Stimulated activated CD8-positive, alpha-beta memory T cell treated with anti-CD3 and anti-CD28 coated beads, Interleukin-4, amount 100 ng/mL, for 1 hour (primary cell): ENCODE results near the gene ASB10.

ENCODE experiments used
- DNase-seq, 2 donors: peaks; one replicate each; pipeline ENCODE4 v3.0.0-alpha.2; 2020; ENCODE audit warnings: low read depth in 2 of 2, low spot score in 1 of 2

The ASB10 gene

DNA sequence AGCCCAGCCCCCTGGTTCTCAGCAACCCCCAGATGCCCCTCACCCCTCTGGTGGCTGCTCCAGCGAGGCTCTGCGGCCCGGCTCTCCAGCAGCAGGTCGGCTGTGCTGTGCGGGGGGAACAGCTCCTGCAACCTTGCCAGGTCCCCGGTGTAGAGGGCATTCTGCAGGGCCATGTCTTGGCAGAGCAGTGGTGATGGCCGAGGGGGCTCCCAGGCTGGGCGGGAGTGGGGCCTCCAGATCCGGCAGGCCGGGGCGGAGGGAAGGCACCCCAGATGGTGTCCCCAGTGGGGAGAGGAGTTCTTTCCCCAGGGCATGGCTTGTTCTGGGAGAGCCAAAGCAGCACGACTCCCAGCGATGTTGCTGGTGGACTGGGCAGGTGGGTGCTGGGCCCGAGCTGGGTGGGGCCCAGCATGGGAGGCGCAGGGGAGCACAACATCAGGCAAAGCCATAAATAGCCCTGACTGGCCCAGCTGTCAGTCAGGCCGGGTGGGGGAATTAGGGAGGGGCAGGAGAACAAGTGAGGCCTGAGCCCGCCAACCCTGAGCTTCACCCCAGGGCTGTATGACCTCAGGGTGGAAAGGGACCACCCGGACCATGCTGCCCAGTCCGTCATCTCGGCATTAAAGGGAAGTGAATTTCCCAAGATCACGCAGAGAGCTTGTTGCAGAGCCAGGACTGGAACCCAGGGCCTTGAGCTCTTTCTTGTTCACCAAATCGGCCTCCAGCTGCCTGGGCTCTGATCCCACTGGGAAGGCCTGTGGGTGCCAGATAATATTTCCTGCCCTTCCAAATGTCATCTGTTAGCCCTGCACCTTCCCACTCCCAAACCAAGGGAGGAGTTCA lies 580 bp upstream of the ASB10 start:
- no peak for DNase-seq

DNA sequence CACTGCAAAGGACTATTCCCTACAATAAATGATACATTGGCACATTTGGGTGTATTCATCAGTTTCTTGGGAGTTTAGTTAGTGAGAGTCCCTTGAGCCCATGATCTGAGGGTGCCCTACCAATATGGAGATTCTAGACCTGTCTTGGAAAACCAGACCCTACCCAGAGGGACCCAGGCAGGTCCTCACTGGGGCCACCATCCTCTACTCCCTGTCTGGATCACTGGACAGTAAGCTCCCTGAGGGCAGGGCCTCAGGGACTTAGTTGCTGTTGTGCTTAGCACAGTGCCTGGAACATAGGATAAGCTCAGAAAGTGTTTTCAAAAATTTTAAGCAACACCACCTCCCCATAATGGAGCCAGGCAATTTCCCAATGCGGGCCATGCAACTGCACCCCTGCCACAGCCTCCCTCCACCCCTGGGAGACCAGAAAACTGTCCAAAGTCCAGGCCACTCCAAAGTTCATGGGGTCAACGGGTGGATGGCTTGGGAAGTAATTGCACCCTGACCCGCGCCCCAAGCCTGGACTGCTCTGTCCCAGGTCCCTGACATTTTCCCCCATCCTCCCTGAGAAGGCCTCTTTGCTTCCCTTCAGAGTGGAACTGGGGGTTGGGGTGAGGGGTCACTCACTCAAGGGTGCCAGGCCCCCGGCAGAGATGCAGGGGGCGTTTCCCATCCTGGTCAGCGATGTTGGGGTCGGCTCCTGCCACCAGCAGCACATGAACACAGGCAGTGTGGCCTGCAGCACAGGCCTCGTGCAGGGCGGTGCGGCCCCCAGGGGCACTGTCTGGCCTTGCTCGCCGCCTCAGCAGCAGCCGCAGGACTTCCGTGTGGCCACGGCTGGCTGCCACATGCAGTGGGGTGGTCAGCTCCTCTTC lies 1.0 kb downstream of the ASB10 start:
- DNase-seq: no peak

DNA sequence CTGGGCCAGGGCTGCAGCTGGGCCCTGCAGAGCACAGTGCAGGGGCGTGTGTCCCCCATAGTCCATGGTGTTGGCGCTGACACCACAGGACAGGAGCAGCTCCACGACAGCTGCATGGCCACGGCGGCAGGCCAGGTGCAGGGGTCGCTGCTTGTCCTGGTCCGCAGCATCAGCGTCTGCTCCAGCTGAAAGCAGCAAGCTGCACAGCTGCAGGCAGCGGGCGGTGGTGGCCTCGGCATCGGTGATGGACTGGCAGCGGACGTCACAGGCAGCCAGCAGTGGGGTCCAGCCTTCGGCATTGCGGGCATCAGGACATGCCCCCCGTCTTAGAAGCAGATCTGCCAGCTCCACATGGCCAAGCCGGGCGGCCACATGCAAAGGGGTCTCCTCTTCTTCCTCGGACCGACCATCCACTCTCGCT lies 6.0 kb downstream of the ASB10 start:
- no peak for DNase-seq

DNA sequence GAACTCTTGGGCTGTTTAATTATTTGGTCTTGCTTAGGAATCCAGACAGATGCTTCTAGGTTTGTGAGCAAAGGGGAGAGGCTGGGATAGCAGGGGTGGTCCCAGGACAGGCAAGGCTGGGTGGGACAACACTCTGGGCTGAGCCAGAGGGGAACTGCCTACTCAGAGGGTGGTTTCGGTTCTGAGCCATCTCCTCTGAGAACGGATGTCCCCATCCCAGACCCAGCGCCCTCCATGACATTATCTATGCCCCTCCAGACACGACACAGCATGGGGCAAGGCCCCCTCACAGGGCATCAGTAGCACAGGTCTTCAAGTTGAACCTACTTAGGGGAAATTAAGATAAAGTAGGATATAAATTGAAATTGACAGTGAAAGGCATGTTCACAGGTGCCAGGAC lies 7.1 kb downstream of the ASB10 start:
- DNase-seq: no peak

DNA sequence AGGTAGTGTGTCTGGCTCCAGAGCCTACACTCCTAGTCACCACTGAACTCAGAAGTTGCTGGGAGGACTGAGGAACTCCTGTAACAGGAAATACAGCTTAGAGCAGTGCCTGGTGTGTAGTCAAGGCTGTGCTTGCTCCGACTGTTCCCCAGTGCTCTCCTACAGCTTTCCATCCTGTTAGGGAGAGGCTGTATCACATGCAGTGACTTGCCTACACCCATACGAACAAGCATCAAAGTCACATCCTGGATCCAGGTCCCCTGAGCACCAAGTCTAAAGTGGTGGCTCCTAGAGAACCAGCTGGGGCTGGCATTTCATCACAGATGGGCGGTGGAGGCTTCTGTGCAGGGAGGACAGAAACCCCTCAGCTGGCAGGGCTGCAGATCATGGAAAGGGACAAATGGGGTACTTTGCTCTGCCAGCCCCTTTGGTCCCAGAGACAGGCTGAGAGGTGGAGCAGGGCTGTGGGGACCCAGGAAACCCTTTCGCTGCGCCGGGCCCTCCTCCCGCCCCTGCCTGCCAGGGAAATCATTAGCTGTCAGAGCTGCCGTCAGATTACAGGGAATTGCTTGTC lies 7.7 kb downstream of the ASB10 start:
- no peak for DNase-seq

DNA sequence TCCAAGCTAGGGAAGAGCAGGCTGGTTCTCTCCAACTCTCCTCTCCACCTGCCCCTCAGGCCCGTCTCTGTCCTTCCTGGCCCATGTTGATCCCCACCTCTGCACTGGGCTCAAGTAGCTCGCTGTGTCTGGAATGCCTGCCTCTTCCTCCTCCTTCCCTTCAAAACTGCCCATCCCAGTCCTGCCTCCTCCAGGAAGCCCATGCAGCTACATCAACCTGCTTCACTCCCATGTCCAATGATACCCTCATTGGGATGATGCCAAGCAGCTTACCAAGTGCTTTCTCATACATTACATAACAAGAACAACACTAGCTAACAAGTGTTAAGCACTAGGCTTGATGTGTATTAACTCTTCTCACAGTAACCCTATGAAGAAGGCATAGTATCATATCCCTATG lies 8.2 kb downstream of the ASB10 start:
- DNase-seq: no peak

DNA sequence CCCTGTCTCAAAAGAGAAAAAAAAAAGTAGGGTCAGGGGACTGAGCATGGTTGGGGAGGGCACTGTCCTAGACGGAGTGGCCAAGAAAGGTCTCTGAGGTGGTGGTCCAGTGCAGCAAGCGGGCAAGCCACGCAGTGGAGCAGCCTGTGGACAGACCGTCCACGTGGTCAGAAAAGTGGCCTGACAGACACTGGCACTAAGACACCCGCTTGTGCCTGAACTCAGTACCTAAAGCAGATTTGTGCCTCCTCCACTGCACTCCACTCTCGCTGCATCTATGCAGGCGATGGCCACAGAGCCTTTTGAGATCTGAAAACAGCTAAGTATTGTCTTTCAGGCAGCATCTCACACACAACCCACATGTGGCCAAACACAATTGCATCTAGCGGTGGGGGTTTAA lies 8.8 kb downstream of the ASB10 start:
- no peak for DNase-seq

DNA sequence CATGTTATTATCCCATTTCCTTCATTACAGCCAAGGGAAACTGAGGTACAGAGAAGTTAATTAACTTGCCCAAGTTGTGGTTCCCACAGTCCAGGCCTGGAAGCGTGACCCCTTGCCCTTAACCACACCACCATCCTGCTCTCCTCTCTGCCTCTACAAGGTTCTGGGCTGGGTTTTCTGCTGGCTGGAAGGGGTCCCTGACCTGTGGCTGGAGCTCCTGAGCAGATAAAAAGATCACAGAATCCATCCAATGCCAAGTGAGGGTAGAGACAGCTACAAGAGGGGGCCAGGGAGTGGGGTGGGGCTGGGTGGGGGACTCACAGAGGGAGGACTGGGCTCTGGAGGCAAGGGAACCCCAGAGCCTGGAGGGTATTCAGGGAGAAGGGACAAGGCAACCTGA lies 9.7 kb downstream of the ASB10 start:
- no peak for DNase-seq

DNA sequence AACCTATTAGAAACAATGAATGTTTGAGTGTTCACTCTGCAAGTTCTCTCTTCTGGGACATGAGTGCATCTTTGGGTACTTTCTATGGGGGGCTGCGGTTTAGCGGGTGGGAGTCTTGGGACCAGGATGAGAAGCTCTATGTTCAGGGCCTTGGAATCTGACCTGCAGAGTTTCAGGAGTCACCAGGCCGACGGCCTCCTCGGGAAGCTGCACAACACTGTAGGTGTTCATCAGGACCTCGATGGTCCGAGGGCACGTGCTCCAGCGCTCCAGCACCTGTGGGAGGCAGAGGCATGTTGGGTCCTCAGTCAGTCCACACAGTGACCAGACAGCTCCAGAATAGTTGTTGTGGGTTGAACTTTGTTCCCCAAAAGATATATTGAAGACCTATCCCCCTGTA lies 10.6 kb downstream of the ASB10 start:
- DNase-seq: no peak

DNA sequence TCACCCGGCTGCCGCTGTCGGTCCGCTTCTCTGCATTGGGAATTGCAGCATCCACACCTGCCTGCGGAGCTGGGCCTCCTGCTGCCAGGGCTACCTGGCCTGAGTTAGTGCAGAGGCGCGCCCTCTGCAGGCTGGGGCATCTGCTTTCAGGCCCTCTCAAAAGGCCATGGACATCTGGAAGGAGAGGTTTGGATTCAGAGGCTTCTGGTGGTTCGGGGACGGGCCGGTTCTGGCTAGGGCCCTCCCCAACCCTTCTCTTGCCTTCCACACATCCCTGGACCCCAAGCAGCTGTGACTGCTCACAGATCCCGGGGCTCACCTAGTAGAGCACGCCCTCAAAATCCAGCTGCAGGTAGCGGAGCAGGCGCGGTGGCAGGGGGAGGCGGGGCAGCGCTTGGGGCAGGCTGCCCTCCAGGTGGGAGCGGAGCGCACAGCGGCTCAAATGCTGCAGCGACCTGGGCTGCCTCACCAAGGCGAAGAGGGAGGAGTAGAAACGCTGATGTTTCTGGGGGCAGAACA lies 11.2 kb downstream of the ASB10 start:
- no peak for DNase-seq

DNA sequence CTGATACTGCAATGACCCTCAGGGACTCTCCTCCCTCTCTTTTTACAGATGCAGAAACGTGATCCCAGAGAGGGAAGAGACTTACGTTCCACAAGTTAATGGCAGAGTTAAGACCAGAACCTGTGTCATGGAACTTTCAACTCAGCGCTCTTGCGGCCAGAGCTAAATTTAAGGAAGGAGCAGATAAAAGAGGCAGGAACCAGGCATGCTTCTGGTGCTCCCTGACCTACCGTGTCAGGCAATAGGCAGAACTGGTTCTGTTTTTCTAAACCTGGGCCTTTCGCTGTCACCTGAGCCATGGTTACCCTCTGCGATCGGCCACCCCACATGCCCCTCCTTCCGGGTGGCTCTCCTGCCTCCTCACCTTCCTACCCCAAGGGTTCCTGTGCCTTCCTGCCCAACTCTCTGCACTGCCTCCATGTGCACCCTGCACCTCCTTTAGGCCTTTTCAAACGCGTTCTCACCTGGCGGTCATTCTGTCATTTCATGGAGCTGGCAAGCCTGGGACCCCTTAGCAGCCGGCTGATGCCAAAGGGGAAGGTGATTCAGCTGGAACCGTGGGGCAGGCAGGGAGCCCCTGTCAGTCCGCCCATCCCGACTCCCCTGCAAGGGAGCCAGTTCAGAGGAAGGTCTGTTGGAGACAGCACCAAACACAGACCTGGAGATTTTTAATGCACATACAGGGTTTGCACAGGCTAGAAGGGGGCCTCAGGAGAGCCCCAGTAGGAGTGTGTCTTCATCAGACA lies 11.8 kb downstream of the ASB10 start:
- no peak for DNase-seq

DNA sequence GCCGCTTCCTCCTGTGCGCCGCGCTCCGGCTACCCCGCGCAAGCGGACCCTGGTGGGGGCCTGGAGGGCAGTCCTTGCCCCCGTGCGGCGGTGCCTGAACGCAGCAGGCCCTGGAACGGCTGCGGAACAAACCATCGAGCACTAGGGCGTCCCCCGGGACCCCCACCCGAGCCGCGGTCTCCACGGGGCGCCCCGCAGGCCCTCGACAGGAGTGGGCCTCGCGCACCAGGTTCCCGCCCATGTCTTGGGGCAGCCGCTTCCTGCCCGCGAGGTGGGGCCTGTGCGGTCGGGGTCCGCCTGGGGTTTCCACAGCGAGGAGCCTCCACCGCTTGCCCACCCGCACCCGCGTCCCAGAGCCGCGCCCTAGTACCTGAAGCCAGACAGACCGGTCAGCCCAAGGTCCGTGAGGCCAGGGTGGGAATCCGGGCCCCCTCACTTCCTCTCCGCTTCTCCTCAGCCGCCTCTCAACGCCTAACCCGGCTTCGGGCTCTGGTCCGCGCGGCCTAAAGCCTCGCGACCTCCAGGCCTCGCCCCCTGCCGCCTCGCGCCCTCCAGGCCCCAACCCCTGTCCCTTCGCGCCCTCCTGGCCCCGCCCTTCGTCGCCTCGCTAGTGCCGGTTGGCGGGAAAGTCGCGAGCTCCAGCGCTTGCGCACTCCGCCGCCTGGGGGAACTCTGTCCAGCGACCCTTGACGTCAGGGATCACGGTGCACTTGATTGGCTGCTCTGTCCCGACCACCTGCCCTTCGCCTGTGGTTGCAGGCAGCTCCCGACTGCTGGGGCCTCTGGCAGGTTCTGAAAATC lies 12.6 kb downstream of the ASB10 start:
- DNase-seq: no peak

DNA sequence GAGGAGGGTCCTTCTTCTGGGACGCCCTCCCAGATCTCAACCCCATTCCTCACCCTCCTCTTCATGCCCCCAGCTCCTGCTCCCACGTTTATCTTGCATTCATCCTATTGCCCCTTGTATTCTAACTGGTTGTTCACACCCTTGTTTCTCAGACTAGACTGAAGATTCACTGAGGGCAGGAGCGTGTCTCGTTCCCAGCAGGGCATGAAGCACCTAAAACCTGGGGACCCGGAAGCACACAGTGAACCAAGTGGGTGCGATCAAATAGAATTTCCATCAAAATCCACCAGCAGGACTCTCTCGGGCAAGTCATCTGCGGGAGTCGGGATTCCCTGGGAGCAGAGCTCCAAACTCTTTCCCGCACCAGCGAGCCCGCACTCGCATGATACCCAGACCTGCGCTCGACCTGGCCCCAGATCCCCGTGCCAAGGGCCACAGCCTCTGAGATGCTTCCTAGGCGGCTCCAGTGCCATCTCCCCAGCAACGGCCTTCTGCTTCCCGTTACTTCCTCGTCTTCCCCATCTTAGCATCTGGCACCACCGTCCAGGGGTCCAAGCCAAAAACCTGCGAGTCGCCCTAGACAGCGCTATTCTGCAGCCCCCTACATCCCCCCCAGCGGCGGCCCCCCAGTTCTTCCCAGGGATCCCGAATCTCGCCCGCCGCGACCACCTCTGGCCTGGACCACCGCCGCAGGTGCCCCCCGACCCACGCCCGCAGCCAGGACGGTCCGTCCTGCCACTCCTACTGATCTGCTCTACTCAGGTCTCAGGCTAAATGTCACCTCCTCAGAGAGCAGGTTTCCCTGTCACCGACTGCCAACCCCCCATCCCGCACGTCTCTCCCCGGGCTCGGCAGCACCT lies 13.4 kb downstream of the ASB10 start:
- no peak for DNase-seq

DNA sequence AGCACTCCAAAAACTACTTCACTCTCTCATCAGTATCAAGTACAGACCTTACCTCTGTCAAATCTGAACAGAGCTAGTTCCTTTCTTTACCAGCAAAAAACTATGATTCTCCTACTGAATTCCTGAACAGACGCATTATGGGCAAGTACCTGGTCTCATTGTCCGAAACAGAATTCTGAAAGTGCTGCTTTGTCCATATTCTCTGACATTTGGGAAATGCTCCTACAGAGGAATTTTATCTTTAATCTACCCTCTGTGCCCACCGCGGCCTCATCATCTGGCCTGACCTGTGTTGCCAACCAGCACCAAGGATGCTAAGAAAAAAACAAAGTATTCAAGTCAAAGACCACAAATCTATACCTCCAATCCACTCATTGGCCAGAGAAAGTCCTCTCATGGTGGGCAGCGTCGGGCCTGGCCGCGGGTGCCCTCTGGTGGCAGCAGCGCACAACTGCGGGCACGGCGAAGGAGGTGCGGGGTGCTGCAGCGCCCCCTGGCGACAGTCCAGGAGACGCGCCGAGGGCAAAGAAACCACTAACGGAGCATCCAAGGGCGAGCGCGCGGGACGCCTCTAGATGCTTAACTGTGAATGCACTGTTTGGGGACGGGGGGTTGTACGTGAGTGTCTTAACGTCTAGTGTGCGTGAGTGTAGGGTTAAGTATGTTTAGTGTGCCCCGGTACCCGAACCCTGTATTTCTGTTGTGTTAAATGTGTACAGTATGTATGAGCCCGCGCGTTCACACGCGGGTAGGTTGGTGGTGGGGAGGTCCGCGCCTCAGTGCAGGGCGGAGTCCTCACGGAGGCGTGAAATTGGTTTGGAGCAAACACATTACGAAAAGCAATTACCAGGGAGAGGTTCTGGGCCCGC lies 14.5 kb downstream of the ASB10 start:
- peak; percentile 56 to 66 for DNase-seq

DNA sequence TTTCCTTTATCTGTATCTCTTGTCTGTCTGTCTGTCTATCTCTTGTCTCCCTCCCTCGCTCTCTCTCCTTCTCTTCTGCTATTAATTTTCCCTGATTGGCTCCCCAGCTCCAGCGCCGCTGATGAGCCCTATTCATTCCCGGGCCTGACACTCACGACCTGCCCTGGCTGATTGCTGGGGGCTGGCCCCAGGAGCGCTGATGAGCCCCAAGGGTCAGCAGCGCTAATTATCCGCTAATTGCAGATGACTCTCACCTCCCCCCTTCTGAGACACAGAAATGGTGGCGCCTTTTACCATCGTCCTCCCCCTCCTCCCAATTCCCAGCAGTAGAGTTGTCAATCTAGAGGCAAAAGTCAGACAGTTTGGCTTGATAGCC lies 18.3 kb downstream of the ASB10 start:
- DNase-seq: no peak

DNA sequence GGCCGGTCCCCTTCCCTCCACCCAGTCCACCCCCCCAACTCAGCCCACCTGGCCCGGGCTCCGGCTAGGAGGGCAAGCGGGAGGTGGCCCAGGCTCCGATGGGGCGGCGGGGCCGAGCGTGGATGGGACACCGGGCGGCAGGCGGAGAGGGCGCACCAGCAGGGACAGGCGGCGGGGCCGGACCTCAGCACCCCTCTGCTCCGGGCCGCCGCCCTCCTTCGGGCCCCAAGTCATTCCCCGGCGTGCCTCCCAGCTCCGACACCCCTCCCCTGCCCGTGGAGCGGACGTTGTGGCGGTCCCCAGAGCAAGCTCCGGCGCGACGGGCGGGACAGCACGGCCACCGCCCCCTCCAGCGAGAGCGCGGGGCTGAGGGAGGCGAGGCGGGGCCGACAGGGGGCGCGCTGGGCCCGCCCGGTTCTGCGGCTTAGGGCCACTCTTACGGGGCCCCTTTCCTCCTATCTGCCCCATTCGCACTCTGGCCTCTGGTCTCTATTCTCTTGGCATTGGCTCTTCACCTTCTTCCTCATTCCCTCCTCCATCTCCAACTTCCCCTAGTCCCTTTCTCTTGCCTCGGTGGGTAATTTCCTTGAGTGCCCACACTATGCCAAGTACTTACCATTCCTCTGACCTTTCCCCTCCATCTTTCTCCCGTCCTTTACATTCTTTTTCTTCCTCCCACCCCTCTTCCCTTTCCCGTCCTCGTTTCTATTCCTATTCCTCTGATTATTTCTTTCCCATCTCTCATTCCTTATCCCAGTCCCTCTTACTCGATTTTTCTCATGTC lies 18.9 kb downstream of the ASB10 start:
- peak in 1 of 2 donors; percentile 29 for DNase-seq

DNA sequence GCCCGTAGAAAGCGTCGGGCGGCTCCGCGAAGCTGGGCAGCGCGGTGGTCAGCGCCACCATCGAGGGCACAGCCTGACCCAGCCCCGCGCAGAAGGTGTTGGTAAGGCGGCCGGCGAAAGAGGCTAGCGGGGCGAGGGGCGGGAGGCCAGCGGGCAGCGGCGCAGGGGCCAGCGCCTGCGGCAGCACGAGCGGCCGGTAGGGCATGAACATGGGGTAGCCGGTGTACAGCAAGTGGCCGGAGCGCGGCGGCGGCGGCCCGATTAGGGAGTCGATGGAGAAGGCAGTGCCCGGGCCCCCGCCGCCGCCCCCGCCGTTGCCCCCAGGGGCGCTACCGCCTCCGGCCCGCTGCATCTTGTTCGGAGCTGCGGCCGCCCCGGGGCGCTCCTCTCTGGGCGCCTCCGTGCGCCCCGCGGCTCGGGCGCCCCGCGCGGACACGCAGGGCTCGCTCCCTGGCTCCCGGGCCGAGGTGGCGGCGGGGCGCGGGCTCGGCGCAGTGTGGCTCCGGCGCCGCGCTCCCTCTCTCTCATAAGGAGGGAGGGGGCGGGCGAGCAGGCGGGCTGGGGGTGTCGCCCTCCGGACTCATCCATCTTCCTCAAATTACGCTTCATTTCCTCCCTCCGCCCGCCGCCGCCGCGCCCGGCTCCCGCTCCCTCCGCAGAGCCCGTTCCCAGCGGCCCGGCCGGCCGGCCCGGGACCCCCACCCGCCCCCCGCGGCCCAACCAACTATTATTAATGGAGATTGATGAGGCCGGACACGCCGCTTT lies 19.7 kb downstream of the ASB10 start, which contains the start of gene GBX1:
TSS of gene GBX1 (minus strand) at position 498 of the 765 bp plus-strand sequence. CDS start at position 352, 146 bp downstream.
- no peak for DNase-seq
